ENCODE data around the gene SRP19. TPM values are rescaled to one million over a fixed set of nuclear protein-coding genes. Genes with fewer than 3 reads are reported as not detected.

SRP19 gene
- total and polyA plus RNA-seq, 2 of the 8 experiments (the other 6 are each of a cell fraction or from before 2014, with no cell fraction given) = 27.5 to 79.9 TPM

DNA sequence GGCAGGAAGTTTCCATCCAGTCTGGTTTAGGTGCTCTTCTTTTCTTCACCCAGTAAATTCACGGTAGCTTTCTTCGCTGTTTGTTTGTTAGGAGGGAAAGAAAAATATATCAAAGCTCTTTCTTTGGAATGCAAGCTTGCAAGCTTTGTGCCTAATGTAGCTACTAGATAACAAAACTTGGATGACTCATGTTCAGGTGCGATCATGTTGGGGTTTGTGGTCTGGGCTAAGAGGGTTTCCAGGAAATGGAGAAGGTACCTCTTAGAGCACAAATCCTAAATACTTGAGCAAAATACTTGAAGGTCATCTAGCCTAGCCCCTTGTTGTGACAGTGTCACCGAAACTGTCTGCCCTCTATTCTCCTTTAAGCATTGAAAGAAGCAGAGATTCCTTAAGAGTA, 17.7 kb downstream of the SRP19 start:
- Histone ChIP-seq H2BK120ac (replicated peaks; ENCODE audit: low read depth, low read length) (no peak overlapping the region), H3K4me1 (replicated peaks in 1 of 4; ENCODE audit: control insufficient read depth in 3 of 4, insufficient read depth in 4 of 4, low read length in 3 of 4) (peaks cover 0 to 4% (median 0%) of the 10 kb centered on the region in 4 experiments; a peak in 1 of 7 replicates), H4K91ac (replicated peaks; ENCODE audit: insufficient read length, low read length) (no peak overlapping the region), H4K5ac (ENCODE audit: insufficient read length, low read depth, low read length) (no peak overlapping the region), H3K4ac (replicated peaks; ENCODE audit: insufficient read length, low read depth, low read length) (no peak overlapping the region), H3K79me1 (ENCODE audit: low read depth, low read length) (no peaks in the 10 kb centered on the region), H3K4me2 (ENCODE audit: insufficient read depth in 1 of 2, low read depth in 2 of 2, low read length in 2 of 2) (no peak overlapping the region), H2AK5ac (ENCODE audit: low read depth, low read length) (no peak overlapping the region), H3K36me3 (ENCODE audit: control insufficient read depth in 2 of 4, insufficient read depth in 4 of 4, low read length in 3 of 4) (peaks cover 0 to 39% (median 9%) of the 10 kb centered on the region in 4 experiments; a peak in 7 of 8 replicates), H3K79me2 (ENCODE audit: control insufficient read depth in 1 of 2, insufficient read depth in 2 of 2, low read length in 2 of 2) (no peaks in the 10 kb centered on the region), H3K23ac (ENCODE audit: insufficient read length) (no peak overlapping the region), H2BK12ac (ENCODE audit: low read depth, low read length) (no peak overlapping the region), H3K23me2 (ENCODE audit: low read depth, low read length) (no peaks in the 10 kb centered on the region; the same call in 1 of the 2 replicates), H3K9me3 (ENCODE audit: insufficient read depth in 2 of 2, low read depth in 1 of 2, low read length in 1 of 2) (no peaks in the 10 kb centered on the region), H3K9ac (replicated peaks in 1 of 4; ENCODE audit: extremely low read depth in 1 of 4, low read depth in 3 of 4, low read length in 3 of 4) (no peak overlapping the region), H3K18ac (ENCODE audit: extremely low read depth, low read length) (no peak overlapping the region), H3K27ac (ENCODE audit: low read depth, low read length) (no peak overlapping the region), H2BK20ac (ENCODE audit: low read length) (no peak overlapping the region), H4K20me1 (replicated peaks in 1 of 2; ENCODE audit: control insufficient read depth in 1 of 2, insufficient read depth in 2 of 2, low read length in 2 of 2) (peaks cover 0 to 2% of the 10 kb centered on the region in 2 experiments), H4K8ac (ENCODE audit: extremely low read depth, insufficient read depth, low read length) (no peak overlapping the region), H3K27me3 (replicated peaks in 1 of 4; ENCODE audit: control insufficient read depth in 3 of 4, extremely low read depth in 1 of 4, insufficient read depth in 3 of 4, low read length in 3 of 4) (peaks cover 0 to 1% (median 0%) of the 10 kb centered on the region in 4 experiments; a peak in 1 of 7 replicates), H2AFZ (ENCODE audit: low read length) (no peak overlapping the region), H2BK5ac (ENCODE audit: low read depth, low read length) (no peak overlapping the region), H3K4me3 (ENCODE audit: extremely low read depth in 1 of 4, insufficient read depth in 2 of 4, low read depth in 3 of 4, low read length in 4 of 4) (no peak overlapping the region), H2BK15ac (ENCODE audit: low read length) (no peak overlapping the region), H3K14ac (ENCODE audit: insufficient read length) (no peak overlapping the region), H3K56ac (replicated peaks; ENCODE audit: insufficient read length, low read depth, low read length) (no peak overlapping the region)
- FAIRE-seq (no peak), DNase-seq (ENCODE audit: low read depth in 1 of 2, low spot score in 2 of 2) (no peak)
- ChIA-PET CTCF (ENCODE audit: partially characterized antibody) (no interaction called here), POLR2A (ENCODE audit: partially characterized antibody) (interaction anchor here (0.6 to 1.4 kb wide), 2 partner anchors 8 to 366 kb away, joined by 3 to 4 read pairs; no protein-coding TSS in a partner anchor)
- WGBS, 2 experiments (ENCODE audit: extremely low coverage in 1 of 2, insufficient coverage in 1 of 2, insufficient read length in 1 of 2, insufficient replicate concordance in 2 of 2, low coverage in 1 of 2, low lambda C conversion rate in 2 of 2, missing lambda C conversion rate in 1 of 2) = 92% methylated on average over 4 of the region's 4 CpGs; no CpG with 5 or more reads in 1 of the 2 experiments
- TF ChIP-seq CHD2 (IDR thresholded peaks at IDR 0.05; ENCODE audit: low read length) = no peak
- no peak for TF ChIP-seq CTBP2 (IDR thresholded peaks at IDR 0.05; ENCODE audit: borderline replicate concordance, insufficient read depth, insufficient read length, low read length)
- no peak for TF ChIP-seq SIRT6 (IDR thresholded peaks at IDR 0.05; ENCODE audit: low read length)
- TF ChIP-seq, protein P1, sequence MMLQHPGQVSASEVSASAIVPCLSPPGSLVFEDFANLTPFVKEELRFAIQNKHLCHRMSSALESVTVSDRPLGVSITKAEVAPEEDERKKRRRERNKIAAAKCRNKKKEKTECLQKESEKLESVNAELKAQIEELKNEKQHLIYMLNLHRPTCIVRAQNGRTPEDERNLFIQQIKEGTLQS (IDR thresholded peaks at IDR 0.05; ENCODE audit: insufficient read depth, low read depth, low read length) = no peak
- no peak for TF ChIP-seq BCL11A (IDR thresholded peaks at IDR 0.05; ENCODE audit: low read depth in 2 of 2, low read length in 2 of 2)
- TF ChIP-seq RXRA (IDR thresholded peaks at IDR 0.05; ENCODE audit: insufficient read depth, low read depth, low read length) = no peak
- no peak for TF ChIP-seq SP4 (IDR thresholded peaks at IDR 0.05; ENCODE audit: low read length)
- no peak for TF ChIP-seq CBX5 (IDR thresholded peaks at IDR 0.05; ENCODE audit: low read depth, low read length)
- TF ChIP-seq, protein P2, sequence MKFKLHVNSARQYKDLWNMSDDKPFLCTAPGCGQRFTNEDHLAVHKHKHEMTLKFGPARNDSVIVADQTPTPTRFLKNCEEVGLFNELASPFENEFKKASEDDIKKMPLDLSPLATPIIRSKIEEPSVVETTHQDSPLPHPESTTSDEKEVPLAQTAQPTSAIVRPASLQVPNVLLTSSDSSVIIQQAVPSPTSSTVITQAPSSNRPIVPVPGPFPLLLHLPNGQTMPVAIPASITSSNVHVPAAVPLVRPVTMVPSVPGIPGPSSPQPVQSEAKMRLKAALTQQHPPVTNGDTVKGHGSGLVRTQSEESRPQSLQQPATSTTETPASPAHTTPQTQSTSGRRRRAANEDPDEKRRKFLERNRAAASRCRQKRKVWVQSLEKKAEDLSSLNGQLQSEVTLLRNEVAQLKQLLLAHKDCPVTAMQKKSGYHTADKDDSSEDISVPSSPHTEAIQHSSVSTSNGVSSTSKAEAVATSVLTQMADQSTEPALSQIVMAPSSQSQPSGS (IDR thresholded peaks at IDR 0.05; ENCODE audit: low read length) = no peak
- no peak for TF ChIP-seq TAF7 (optimal IDR thresholded peaks at IDR 0.05; ENCODE audit: borderline replicate concordance, low read depth, low read length)
- no peak for TF ChIP-seq RNF2 (IDR thresholded peaks at IDR 0.05; ENCODE audit: borderline replicate concordance, low read depth, low read length, missing control alignments, poor library complexity, severe bottlenecking)
